ENCODE results near the gene COQ8B.

Gene COQ8B

DNA sequence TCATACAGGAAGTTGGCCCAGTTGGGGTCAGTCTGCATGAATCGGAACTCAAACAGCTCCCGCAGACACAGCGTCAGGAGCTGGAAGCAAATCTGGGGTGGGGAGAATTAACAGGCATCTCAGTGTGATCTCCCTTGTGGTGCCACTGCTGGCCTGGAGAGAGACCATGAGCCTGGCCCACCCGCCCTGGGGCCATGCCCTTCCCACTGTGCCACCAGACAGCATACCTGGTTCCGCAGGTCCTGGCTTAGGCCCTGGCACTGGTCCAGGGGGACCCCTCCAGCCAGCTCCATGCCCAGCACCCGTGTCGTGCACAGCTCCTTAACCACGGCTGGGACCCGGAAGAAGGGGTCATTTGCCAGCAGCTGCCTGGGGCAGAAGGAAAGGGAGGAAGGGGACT is 16.6 kb downstream of the COQ8B start:
- no peak for DNase-seq (ENCODE audit: extremely low read depth, low read depth)
- TF ChIP-seq, protein P1, sequence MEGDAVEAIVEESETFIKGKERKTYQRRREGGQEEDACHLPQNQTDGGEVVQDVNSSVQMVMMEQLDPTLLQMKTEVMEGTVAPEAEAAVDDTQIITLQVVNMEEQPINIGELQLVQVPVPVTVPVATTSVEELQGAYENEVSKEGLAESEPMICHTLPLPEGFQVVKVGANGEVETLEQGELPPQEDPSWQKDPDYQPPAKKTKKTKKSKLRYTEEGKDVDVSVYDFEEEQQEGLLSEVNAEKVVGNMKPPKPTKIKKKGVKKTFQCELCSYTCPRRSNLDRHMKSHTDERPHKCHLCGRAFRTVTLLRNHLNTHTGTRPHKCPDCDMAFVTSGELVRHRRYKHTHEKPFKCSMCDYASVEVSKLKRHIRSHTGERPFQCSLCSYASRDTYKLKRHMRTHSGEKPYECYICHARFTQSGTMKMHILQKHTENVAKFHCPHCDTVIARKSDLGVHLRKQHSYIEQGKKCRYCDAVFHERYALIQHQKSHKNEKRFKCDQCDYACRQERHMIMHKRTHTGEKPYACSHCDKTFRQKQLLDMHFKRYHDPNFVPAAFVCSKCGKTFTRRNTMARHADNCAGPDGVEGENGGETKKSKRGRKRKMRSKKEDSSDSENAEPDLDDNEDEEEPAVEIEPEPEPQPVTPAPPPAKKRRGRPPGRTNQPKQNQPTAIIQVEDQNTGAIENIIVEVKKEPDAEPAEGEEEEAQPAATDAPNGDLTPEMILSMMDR (IDR thresholded peaks at IDR 0.05; ENCODE audit: low read depth, low read length, missing control alignments) = no peak
- no peak overlapping the region for H3K4me3 ChIP-seq (replicated peaks; ENCODE audit: low read depth, low read length)

GRCh38 chr19:40697007-40697406 is 19.7 kb downstream of the COQ8B start:
- H3K4me3 ChIP-seq (replicated peaks; ENCODE audit: low read depth, low read length) = no peak overlapping the region
- TF ChIP-seq, protein P1 (IDR thresholded peaks at IDR 0.05; ENCODE audit: low read depth, low read length, missing control alignments) = no peak

DNA sequence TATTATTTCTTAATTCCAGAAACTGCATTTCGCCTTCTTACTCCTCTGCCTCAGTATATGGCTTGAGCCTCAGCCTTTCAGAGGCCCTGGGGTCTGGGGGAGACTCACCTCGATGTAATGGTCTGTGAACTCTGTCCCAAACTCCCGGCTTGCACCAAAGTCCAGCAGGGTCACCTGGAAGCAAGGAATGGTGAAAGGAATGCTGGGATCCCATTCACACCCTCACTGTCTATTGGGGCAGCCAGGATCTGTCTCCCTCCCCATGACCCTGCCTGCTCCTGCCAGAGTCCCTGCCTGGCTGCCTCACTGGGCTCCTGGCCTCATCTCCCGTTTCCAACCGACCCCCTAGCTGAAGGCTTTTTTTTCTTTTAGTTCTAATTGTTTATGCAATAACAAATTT is 20.8 kb downstream of the COQ8B start:
- H3K4me3 ChIP-seq (replicated peaks; ENCODE audit: low read depth, low read length) = no peak overlapping the region
- TF ChIP-seq, protein P1 (IDR thresholded peaks at IDR 0.05; ENCODE audit: low read depth, low read length, missing control alignments) = no peak
- DNase-seq (ENCODE audit: extremely low read depth, low read depth) = no peak

More at GRCh38 chr19:40697007-40697406, 19.7 kb downstream of the COQ8B start:
- DNase-seq (ENCODE audit: extremely low read depth, low read depth) = no peak

- TF ChIP-seq, protein P1 (IDR thresholded peaks at IDR 0.05; ENCODE audit: low read depth, low read length, missing control alignments) = no peak
- no peak overlapping the region for H3K4me3 ChIP-seq (replicated peaks; ENCODE audit: low read depth, low read length)
- no peak for DNase-seq (ENCODE audit: extremely low read depth, low read depth)
Measured at GRCh38 chr19:40693896-40694295, 22.8 kb downstream of the COQ8B start.

GRCh38 chr19:40693150-40693788 is 23.4 kb downstream of the COQ8B start:
- H3K4me3 ChIP-seq (replicated peaks; ENCODE audit: low read depth, low read length) = no peak overlapping the region
- TF ChIP-seq, protein P1 (IDR thresholded peaks at IDR 0.05; ENCODE audit: low read depth, low read length, missing control alignments) = no peak
- no peak for DNase-seq (ENCODE audit: extremely low read depth, low read depth)

- no peak for DNase-seq (ENCODE audit: extremely low read depth, low read depth)
- TF ChIP-seq, protein P1 (IDR thresholded peaks at IDR 0.05; ENCODE audit: low read depth, low read length, missing control alignments) = no peak
- no peak overlapping the region for H3K4me3 ChIP-seq (replicated peaks; ENCODE audit: low read depth, low read length)
Measured at GRCh38 chr19:40692212-40692551, 24.5 kb downstream of the COQ8B start.
